Measurements from ENCODE around the gene MAP7D1.
"Not testable (repeated sequence)": the region's sequence is repeated elsewhere in the genome, so short reads cannot be mapped to it uniquely, and the experiment has no call there.

Gene MAP7D1

DNA sequence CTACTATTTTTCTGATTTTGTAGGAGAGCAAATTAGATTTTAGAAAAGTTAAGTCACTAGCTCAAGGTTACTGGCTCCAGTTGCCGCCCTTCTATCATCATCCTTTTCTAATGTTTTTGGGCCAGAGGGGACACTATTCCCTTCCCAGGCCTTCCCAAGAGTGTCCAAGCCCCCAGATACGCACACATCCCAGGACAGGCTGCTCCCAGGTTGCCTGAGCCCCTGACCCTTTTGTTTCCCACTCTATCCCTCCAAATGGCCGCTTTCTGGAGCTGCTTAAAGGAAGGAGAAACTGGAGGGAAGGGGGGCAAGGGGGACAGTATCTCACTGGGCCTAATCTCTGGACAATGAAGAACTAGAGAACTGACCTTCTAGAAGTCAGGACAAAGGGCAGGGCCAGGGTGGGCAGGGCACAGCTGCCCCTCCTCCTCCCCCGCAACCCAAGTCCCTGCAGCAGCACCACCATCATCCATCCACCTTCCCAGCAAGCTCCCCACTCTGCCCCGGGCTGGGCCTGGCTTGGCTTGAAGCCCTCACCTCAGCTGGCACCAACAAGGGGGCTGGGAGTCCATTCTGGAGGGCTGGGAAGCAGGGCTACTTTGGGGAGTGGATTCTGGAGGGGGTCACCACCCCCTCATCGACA is 1.1 kb upstream of the MAP7D1 start:
- no peak for DNase-seq

DNA sequence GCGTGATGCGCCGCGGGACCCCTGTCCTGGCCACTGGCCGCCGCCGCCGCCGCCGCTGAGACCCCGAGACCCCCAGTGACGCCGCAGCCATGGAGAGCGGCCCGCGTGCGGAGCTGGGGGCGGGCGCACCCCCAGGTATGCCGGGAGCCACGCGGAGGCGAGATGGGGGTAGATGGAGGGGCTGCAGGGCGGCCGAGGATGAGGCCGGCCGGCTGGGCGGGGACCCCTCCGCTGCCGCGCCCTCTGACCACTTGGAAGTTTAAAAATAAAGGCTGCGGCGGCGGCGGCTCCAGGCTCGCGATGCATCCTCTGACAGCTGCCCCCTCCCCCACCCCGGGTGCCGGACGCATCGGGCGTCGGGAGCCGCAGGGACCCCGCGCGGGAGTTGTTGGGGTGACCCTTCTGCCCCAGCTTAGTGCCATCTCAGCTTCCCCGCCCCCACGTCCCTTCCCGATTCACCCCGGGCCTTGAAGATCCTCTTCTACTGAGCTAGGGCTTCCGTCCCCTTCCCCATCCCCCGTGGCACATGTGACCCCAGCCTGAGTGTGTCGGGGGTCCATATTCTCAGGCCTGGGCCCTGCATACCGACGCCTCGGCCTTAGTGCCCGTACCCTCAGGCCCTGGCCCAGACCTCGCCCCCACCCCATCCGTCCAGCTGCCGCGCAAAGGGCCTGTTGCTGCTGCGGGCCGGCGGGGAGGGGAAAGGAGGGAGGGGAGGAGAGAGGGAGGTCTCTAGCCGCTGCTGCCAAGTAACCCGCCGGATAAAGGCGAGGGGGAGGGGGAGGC is 562 bp downstream of the MAP7D1 start:
- no peak for DNase-seq

DNA sequence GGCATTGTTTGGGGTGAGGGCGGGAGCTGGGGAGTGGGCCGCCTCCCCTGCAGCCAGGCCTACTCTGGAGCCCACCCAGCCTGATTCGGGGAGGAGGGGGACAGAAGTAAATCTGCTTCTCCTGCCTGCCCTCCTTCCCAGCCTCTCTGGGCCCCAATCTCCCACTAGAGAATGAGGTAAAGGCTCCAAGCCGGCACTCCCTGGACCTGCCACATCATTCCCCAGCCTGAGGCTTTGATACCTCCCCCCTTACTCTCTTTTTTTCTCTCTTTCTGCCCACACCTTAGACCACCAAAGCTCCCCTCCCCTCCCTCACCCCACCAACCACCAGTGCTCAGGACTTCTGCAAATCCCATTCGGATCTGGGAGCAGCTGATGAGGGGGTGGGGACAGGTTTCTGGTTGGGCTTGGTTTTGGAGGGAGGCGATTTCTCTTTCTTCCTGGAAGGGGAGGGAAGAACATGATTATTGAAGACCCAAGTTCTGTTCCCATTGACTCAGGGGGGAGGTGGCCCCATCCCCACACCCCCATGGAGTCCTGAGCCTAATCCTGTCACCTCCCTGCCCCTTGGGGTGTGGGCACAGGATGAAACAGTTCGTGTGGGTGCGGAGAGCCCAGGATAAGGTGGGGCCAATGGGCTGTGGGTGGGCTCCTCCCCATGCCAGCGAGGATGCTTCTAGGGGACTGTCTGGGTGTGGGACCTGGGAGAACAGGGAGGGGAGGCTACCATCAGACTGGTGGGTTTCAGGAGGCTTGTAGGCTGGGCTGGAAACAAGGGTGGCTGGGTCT is 1.3 kb downstream of the MAP7D1 start:
- DNase-seq = no peak

DNA sequence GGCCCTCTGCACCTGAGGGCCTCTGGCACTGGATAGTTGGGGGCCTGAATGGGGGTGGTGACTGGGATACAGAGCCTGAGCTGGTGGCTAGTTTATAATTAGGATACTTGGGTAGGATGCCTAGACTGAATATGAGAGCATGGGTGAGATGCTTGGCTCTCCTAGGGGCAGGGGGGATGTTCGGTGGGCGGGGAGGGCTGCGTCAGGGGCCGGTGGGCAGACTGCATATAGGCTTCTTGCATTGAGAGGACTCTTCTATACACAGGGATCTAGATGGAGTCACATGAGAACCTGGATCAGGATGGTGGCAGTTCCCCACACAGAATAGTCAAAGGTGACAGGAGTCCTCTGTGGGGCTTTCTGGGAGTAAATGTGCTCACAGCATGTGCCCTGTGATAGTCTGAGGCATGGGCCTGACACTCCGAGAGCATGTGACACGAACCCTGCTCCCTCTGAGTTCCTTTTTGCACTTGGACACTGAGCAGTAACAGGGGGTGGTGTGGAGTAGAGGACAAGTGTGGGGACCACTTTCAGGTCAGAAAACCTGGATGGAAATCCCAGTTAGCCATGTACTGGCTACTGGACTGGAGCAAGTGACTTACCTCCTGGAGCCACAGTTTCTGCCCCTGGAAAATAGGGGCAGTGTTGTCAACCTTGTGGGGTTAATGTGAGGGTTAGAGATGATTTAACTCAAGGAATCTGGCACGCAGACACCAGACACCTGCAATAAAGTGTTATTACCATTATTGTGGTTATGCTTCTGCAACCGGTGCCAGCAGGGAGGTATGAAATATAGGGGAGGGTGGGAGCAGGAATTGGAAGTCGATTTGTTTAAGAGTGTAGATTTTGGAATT is 2.2 kb downstream of the MAP7D1 start:
- DNase-seq = no peak

DNA sequence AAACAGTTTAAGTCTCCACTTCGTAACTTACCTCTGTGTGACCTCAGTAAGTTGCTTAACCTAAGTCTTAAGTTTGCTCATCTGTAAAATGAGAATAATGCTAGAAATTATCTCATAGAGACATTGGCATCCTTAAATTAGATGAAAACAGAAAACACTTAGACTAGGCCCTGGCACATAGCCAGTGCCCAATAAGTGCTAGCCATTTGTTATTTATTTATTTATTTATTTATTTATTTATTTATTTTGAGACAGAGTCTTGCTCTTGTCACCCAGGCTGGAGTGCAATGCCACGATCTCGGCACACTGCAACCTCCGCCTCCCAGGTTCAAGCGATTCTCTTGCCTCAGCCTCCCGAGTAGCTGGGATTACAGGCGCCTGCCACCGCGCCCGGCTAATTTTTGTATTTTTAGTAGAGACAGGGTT is 2.9 kb downstream of the MAP7D1 start:
- DNase-seq = not testable (repeated sequence)

DNA sequence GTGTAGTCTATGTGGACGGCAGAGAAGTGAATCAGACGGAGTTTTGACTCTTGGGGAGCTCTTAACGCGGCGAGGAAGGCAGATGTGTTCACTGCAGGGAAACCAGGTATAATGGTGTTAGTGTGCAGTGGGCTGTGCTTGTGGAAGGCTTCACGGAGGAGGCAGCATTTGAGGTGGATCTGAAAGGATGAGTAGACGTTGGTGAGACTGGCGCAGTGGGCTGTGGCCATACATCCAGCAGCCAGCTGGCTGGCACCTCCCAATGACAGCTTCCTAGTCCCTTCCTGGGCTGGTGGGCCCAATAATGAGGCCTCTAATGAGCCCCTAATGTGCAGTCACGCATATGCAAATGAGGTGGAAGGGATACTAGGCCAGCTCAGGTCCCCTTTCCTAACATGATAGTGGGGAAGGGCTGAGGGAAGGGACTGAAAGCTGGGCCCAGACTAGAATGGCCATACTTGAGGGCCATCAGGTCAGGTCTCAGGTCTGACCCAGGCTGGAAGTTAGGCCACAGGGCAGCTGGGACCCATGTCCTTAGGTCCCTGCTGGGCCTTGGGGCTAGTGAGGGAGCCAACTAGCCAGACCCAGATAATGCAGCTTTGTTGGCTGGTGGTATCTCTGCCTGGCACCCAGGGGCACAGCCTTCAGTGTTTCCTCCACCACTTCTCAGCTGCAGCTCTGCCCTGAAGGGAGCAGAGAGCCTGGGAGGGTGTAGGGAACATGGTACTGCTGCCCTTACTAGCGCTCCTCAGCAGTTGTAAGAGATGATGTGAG is 3.8 kb downstream of the MAP7D1 start:
- DNase-seq = no peak

DNA sequence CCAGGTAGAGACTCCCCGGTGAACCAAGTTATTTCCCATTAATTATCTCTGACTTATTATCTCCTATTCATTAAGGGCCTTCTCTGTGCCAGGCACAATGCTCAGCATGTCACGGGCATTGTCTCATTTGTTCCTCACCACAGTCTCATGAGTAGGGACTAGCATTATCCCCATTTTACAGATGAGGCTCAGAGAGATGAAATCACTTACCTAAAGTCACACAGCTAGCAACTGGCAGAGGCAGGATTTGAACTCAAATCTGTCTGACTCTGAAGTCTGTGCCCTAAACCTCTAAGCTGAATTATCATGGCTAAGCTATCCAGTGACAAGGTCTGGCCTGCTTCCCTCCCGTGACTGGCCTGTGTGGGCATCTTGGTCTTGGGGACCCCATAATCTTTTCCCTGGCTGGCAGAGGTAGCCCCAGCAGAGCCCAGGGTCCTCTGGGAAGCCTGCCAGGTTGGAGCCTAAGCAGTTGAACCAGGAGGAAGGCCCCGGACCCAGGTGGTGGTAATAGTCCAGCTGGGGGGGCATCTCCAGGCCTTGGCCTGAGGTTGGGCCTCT is 4.5 kb downstream of the MAP7D1 start:
- DNase-seq = no peak

DNA sequence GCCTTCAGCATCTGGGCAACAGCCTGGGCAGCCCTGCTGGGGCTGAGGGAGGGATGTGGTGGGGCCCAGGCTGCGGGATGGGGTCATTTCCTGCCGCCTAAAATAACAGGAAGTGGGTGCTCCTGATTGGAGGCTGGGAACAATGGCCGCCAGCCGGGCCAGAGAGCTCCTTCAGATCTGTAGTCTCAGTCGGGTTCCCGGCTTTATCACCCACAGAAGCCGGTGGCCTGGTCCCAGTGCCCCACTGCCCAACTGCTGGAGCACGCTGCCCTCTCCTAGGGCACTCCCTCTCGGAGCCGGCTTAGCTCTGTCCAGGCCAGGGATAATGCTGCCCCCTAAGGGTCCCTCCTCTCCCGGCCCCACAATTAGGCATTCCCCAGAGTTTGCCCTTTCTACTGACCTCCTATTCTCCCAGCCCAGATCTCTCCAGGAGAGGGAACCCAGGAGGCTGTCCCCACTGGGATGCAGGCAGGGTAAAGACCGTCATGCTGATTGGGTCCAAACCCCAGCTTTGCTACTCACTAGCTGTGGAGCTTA is 5.1 kb downstream of the MAP7D1 start:
- no peak for DNase-seq

DNA sequence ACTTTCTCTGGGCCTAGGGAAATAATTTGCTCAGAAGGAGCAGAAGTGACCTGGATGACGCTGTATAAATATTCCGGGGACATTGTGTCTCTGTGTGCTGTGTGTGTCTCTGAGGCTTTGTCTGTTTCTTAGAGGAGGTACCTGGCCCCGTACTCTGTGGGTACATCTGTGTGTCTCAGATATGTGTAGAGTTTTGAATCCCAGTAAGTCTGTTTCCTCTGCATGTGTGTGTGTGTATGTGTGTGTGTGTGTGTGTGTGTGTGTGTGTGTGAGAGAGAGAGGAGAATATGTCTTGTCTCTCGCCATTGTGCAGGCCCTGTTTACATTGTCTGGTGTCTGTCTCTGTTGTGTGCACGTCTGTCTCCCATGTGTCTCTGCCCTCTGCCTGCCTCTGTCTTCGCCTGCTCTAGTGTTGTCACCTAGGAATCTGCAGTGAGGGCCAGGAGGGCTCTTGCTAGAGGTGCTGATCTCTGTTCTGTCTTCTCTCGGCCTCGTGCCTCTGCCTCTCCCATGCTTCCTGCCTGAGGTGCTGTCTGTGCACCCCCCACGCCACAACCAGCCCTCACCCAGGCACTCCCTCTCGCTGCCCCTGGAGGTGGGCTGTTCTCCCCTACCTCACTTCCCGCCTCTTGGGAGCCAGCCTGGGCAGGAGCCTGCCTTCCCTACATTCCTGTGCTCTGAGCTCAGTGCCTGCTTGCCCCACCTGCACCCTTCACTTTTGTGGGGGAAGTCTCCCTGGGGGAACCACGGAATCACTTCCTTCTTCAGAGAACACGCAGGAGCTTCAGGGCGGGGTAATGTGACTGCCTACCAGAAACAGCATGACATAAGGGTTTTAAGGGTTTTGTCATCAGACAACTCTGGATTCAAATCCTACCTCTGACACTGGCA is 5.9 kb downstream of the MAP7D1 start:
- DNase-seq = no peak

DNA sequence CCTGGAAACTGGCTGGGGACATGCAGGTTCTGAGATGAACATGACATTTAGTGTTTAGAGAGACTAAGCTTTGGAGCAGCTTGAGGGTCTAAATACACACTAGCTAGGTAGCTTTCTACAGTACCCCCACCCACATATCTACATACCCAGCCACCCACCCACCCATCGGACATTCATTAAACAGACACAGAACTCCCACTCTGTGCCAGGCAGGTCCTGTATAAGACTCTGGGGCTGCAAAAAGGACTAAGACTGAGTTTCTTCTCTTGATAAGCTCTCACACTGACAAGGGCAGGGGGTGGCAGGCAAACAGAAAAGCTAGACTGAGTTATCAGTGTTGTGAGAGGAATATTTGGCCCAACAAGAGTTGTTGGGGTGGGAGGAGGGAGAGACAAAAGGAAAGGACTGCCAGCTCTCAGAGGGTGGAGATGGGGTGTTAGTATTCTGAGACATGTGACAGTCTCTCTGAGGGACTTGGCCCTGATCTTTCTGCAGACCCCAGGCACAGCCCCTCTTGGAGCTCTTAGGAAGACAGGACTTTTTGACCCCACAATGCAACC is 6.8 kb downstream of the MAP7D1 start:
- no peak for DNase-seq

DNA sequence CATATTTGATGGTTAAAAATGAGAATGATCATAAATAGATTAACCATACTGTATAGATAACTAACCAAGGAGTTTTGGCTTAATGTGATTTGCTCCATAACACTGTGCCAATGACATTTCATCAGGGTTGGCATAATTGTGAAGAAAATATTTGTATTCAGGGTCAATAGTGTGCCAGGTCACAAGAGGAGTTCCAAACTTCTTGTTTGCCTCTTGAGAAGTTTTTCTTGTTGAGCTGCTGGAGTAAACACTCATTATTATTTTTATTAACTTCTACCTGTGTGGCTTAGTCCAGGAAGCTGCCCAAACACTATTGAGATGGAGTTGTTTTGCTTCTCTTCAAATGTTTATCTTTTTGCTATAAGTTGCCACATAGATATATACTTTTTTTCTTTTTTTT is 7.5 kb downstream of the MAP7D1 start:
- no peak for DNase-seq

DNA sequence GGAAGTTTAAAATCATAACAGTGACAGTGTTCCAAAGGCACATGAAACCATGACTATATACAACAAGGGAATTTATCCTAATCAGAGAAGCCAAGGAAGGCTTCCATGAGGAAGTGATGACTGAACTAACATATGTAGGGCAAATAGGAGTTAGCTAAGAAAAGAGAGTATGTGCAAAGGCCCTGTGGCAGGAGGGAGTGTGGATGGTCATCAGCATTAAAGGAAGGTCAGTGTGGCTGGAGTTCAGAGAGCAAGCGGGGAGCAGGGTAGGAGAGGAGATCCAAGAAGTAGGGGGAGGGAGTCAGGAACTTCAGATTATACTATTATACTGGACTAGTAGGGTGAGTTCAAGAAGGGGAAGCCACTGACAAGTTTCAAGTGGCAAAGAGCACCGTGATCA is 8.4 kb downstream of the MAP7D1 start:
- no peak for DNase-seq

DNA sequence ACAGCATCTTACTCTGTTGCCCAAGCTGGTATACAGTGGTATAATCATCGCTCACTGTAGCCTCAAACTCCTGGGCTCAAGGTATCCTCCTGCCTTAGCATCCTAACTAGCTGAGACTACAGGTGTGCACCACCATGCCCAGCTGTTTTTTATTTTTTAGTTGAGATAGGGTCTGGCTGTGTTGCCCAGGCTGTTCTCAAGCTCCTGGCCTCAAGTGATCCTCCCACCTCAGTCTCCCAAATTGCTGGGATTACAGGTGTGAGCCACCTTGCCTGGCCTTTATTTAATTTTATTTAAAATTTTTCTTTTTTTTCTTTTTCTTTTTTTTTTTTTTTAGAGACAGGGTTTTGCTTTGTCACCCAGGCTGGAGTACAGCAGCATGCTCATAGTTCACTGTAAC is 9.2 kb downstream of the MAP7D1 start:
- DNase-seq = no peak

DNA sequence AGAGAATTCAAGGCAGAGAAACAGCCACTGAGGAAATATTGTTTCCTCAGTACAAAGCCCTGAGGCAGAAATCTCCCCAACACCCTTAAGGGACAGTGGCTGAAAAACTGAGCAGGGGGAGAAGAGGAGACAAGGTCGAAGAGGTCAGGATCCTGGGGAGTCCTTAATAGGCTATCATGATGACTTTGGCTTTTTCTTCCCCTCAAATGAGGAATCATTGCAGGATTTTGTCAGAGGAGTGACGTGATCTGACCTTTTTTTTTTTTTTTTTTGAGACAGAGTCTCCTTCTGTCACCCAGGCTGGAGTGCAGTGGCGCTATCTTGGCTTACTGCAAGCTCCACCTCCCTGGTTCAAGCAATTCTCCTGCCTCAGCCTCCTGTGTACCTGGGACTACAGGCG is 10.2 kb downstream of the MAP7D1 start:
- no peak for DNase-seq

DNA sequence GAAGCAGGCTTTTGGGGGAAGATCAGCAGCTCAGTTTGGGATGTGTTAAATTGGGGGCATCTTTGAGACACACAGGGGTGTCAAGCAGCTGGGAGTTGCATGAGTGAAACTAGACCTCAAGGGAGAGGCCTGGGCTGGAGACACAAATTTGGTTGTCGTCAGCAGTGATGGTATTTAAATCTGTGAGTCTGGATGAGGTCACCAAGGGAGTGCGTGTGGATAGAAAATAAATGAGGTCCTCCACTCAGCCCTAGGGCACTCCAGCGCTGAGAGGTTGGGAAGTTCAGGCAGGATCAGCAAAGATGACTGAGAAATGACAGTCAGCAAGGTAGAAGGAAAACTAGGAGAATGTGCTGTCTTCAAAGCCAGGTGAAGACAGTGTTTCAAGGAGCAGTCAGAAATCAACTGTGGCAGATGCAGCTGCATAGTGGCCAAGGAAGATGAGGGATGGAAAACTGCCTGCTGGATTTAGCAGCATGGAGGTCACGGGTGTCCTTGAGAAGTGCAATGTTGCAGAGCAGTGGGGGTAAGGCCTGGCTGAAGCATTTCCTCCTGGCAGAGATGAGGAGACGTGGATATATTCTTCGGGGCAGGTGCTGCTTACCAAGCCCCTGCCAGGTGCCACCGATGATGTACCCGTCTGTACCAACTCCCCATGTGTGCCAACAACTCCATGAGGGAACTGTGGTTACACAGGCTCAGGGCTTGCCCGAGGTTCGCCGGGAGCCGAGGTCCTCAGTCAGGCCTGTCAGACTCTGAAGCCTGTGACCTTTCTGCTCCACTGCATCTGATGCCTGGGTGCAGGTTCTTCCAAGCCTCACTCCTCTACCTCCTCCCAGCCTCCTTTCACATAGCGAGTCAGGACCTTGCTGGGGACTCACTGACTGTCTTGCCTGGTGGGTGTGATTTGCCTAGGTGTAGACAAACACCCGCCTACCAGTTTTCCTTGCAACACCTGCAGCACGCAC is 11.3 kb downstream of the MAP7D1 start:
- no peak for DNase-seq

DNA sequence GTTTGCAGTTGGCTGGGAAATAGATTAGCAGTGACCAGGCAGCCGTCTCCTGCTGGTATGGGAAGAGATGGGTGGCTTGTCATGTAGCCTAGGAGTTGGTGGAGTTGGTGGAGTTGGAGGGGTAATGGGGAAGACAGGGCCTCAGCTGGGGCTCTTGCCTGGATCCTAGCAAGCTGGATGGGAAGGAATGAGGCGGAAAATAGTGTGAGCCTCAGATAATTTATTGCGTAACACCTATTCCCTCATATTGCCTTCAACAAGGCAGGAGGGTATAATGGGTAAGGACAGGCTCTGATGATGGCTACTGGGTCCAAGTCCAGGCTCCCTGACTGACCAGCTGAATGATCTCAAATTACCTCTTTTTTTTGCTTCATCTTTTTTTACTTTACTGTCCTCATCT is 12.6 kb downstream of the MAP7D1 start:
- DNase-seq = no peak

DNA sequence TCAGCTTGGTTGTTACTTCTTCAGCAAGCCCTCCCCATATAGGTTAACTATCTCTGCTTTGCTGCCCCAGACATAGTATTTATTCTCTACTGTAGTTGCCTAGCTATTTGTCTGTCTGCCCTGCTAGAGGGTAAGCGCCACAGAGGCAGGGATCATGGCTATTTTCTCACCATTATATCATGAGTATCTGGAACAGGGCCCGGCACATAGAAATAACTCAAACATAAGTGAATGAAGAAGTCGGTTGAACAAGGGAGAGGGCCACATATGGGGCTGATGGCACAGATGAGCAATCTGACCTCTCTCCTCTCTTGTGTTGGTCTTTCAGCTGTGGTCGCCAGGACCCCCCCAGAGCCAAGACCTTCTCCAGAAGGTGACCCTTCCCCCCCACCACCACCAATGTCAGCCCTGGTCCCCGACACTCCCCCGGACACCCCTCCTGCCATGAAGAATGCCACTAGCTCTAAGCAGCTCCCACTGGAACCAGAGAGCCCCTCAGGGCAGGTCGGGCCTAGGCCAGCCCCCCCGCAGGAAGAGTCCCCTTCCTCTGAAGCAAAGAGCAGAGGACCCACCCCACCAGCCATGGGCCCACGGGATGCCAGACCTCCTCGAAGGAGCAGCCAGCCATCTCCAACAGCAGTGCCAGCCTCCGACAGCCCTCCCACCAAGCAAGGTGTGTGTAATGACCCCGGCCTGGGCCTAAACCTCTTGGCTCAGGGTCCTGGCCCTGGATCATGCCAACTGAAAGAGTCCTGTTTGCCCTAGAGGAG is 14.9 kb downstream of the MAP7D1 start:
- DNase-seq = no peak

Data from NCI-H2081 treated with DMSO at 0.1 percent for 48 hours (cell line).